ENCODE results near the gene OR51A4. TPM values are rescaled to one million over a fixed set of nuclear protein-coding genes. Genes with fewer than 3 reads are reported as not detected.

OR51A4 gene
- not detected in 5 replicates for total RNA-seq (2022; extraction: Qiagen RNA extraction; ENCODE audit: low read depth)

GRCh38 chr11:4947505-4947904, at the start of gene OR51A4:
Gene OR51A4 (minus strand): TSS chr11:4947605. CDS start chr11:4947100, 505 bp downstream.

DNA sequence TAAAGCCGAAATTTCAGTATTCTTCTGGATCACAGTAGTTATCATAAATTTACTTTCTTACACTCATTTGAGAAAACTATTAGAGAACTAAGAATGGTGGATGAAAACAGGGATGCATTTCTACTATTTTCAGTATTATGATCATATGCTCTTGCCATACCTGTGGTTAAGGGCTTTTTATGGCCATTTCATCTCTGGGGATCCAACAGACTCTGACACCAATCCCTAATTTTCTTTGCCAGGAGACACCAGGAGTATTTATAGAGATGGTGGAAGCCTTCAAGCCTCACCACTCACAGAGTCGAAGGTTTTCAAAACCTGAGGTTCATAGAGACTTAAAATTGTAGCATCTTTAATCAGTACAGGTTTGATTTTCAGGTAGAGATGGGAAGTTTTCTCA, 47.1 kb upstream of the OR51A4 start, which contains the start of gene OR51L1:
Gene OR51L1, plus strand, starts transcription at position 301 of the 400 bp plus-strand sequence. CDS start 4,132 bp downstream, outside the sequence.

GRCh38 chr11:4955613-4956012, 8.2 kb upstream of the OR51A4 start, which contains the start of gene OR51A2:
Gene OR51A2 (minus strand): TSS chr11:4955713. CDS start chr11:4955713, 0 bp downstream.

GRCh38 chr11:4924239-4924638, 23.2 kb downstream of the OR51A4 start, which contains the start of gene OR51G1:
Gene OR51G1 (minus strand): TSS chr11:4924339. CDS start chr11:4924339, 0 bp downstream.

GRCh38 chr11:4919250-4919649, 28.2 kb downstream of the OR51A4 start, which contains the start of gene OR51G2:
Gene OR51G2 (minus strand): TSS chr11:4919350. CDS start chr11:4915663, 3,687 bp downstream.

GRCh38 chr11:4903484-4903883, 43.9 kb downstream of the OR51A4 start, which contains the start of gene OR51A7:
Gene OR51A7 (plus strand): TSS chr11:4903783. CDS start chr11:4907370, 3,587 bp downstream.

Other genes starting within 250 kb of the OR51A4 start
- gene OR51E2, start 249.8 kb downstream of the OR51A4 start, total RNA-seq (2022; extraction: Qiagen RNA extraction; ENCODE audit: low read depth), result not detected in 5 replicates
- gene MMP26, start 242.8 kb downstream of the OR51A4 start, total RNA-seq (2022; extraction: Qiagen RNA extraction; ENCODE audit: low read depth), result not detected in 5 replicates
- gene OR51F1, start 177.7 kb downstream of the OR51A4 start, total RNA-seq (2022; extraction: Qiagen RNA extraction; ENCODE audit: low read depth), result not detected in 5 replicates
- not detected in 5 replicates for gene OR52R1, start 143.2 kb downstream of the OR51A4 start, total RNA-seq (2022; extraction: Qiagen RNA extraction; ENCODE audit: low read depth)
- gene OR51F2, start 126.3 kb downstream of the OR51A4 start, total RNA-seq (2022; extraction: Qiagen RNA extraction; ENCODE audit: low read depth), result not detected in 5 replicates
- not detected in 5 replicates for gene OR51S1, start 98.4 kb downstream of the OR51A4 start, total RNA-seq (2022; extraction: Qiagen RNA extraction; ENCODE audit: low read depth)
- not detected in 5 replicates for gene OR51T1, start 65.7 kb downstream of the OR51A4 start, total RNA-seq (2022; extraction: Qiagen RNA extraction; ENCODE audit: low read depth)
- gene OR51A7, start 43.8 kb downstream of the OR51A4 start, total RNA-seq (2022; extraction: Qiagen RNA extraction; ENCODE audit: low read depth), result not detected in 5 replicates
- not detected in 5 replicates for gene OR51G2, start 28.3 kb downstream of the OR51A4 start, total RNA-seq (2022; extraction: Qiagen RNA extraction; ENCODE audit: low read depth)
- gene OR51G1, start 23.3 kb downstream of the OR51A4 start, total RNA-seq (2022; extraction: Qiagen RNA extraction; ENCODE audit: low read depth), result not detected in 5 replicates
- not detected in 5 replicates for gene OR51A2, start 8.1 kb upstream of the OR51A4 start, total RNA-seq (2022; extraction: Qiagen RNA extraction; ENCODE audit: low read depth)
- gene OR51L1, start 47.2 kb upstream of the OR51A4 start, total RNA-seq (2022; extraction: Qiagen RNA extraction; ENCODE audit: low read depth), result not detected in 5 replicates
- gene OR52J3, start 98.9 kb upstream of the OR51A4 start, total RNA-seq (2022; extraction: Qiagen RNA extraction; ENCODE audit: low read depth), result not detected in 5 replicates
- gene OR52E2, start 112.0 kb upstream of the OR51A4 start, total RNA-seq (2022; extraction: Qiagen RNA extraction; ENCODE audit: low read depth), result not detected in 5 replicates
- not detected in 5 replicates for gene OR52E1, start 122.0 kb upstream of the OR51A4 start, total RNA-seq (2022; extraction: Qiagen RNA extraction; ENCODE audit: low read depth)
- not detected in 5 replicates for gene OR52A5, start 190.8 kb upstream of the OR51A4 start, total RNA-seq (2022; extraction: Qiagen RNA extraction; ENCODE audit: low read depth)
- gene OR52A1, start 207.2 kb upstream of the OR51A4 start, total RNA-seq (2022; extraction: Qiagen RNA extraction; ENCODE audit: low read depth), result not detected in 5 replicates